H7 (cell line): ENCODE results near the gene TMEM181. TPM values are rescaled to one million over a fixed set of nuclear protein-coding genes. Genes with fewer than 3 reads are reported as not detected.
"Not testable (repeated sequence)": the region's sequence is repeated elsewhere in the genome, so short reads cannot be mapped to it uniquely, and the experiment has no call there.

Source experiments
- DNase-seq: peaks from one replicate; pipeline ENCODE4 v3.0.0; 2012
- H3K27me3 ChIP-seq: 2 replicates; pipeline ENCODE4 v1.6.0; 2011; ENCODE audit warnings: mild to moderate bottlenecking, low read length; ENCODE audit not compliant: control insufficient read depth, insufficient read depth
- H3K36me3 ChIP-seq: replicated peaks from 2 replicates; pipeline ENCODE4 v1.5.1; 2011; ENCODE audit warnings: low read length; ENCODE audit not compliant: control insufficient read depth, insufficient read depth
- H3K4me3 ChIP-seq: 2 replicates; pipeline ENCODE4 v1.5.1; 2011; ENCODE audit warnings: low read depth, mild to moderate bottlenecking, control low read depth, low read length, moderate library complexity; ENCODE audit not compliant: insufficient read depth
- total RNA-seq: library from RNA; depleted of rRNA; stranded (reverse); fragments of >200 nt; shearing (Covaris generic); gene quantifications from 2 replicates; pipeline ENCODE4 v1.2.3, GENCODE V29; 2014

Gene TMEM181
- total RNA-seq, 1 experiment from 2014 or later: 14.5 TPM

GRCh38 chr6:158548418-158549161, 11.3 kb upstream of the TMEM181 start:
- peak; percentile 76 for DNase-seq
- Histone ChIP-seq H3K27me3 (no peaks in the 10 kb centered on the region), H3K36me3 (no peaks in the 10 kb centered on the region), H3K4me3 (no peak overlapping the region)

- DNase-seq: no peak
- H3K4me3 ChIP-seq: no peak overlapping the region
- no peaks in the 10 kb centered on the region for H3K36me3 ChIP-seq
- H3K27me3 ChIP-seq: no peaks in the 10 kb centered on the region
Measured at GRCh38 chr6:158552055-158552795, 7.7 kb upstream of the TMEM181 start.

GRCh38 chr6:158552796-158553138, 7.1 kb upstream of the TMEM181 start:
- H3K4me3 ChIP-seq: no peak overlapping the region
- no peak for DNase-seq
- H3K36me3 ChIP-seq: no peaks in the 10 kb centered on the region
- no peaks in the 10 kb centered on the region for H3K27me3 ChIP-seq

DNA sequence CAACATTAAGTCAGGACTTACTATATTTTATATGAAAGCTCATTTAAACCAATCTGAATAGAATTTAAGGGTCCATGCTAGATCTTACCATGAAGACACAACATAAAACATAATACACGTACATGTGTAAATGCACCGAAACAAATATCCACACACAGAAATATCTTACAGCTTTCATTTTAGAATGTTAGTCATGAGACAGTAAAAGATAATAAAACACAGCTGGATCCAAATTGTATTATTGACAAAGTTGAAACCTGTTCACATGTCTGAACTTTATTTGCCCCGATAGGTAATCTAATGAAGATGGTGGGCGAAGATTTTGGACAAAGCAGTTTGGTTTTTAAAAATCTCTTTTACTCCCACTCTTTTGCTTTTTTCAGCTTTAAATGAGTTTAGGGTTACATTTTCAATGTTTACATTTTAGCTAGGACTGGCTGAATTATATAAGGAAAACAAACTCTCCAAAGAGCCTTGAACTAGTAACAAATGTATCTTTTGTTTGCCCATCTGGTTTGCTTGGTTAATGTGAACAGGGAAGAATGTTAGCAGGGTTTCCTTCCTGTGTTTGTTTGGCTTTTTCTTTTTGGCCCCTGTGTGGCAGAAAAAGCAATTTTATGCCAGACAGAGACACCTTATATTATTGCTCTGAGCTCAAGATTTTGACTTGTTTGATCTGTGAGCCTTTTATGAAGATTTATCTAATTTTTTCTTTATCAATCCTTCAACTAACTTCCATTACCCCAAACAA, 5.1 kb upstream of the TMEM181 start:
- no peaks in the 10 kb centered on the region for H3K36me3 ChIP-seq
- no peak overlapping the region for H3K4me3 ChIP-seq
- DNase-seq: no peak
- H3K27me3 ChIP-seq: no peaks in the 10 kb centered on the region

GRCh38 chr6:158556113-158556512, 3.8 kb upstream of the TMEM181 start:
- no peak for DNase-seq
- Histone ChIP-seq H3K36me3 (no peaks in the 10 kb centered on the region), H3K27me3 (no peaks in the 10 kb centered on the region), H3K4me3 (no peak overlapping the region)

GRCh38 chr6:158557110-158557509, 2.8 kb upstream of the TMEM181 start:
- H3K4me3 ChIP-seq, H3K36me3 ChIP-seq, DNase-seq, H3K27me3 ChIP-seq: not testable (repeated sequence)

GRCh38 chr6:158557927-158558326, 2.0 kb upstream of the TMEM181 start:
- no peaks in the 10 kb centered on the region for H3K36me3 ChIP-seq
- no peak for DNase-seq
- no peaks in the 10 kb centered on the region for H3K27me3 ChIP-seq
- no peak overlapping the region for H3K4me3 ChIP-seq

DNA sequence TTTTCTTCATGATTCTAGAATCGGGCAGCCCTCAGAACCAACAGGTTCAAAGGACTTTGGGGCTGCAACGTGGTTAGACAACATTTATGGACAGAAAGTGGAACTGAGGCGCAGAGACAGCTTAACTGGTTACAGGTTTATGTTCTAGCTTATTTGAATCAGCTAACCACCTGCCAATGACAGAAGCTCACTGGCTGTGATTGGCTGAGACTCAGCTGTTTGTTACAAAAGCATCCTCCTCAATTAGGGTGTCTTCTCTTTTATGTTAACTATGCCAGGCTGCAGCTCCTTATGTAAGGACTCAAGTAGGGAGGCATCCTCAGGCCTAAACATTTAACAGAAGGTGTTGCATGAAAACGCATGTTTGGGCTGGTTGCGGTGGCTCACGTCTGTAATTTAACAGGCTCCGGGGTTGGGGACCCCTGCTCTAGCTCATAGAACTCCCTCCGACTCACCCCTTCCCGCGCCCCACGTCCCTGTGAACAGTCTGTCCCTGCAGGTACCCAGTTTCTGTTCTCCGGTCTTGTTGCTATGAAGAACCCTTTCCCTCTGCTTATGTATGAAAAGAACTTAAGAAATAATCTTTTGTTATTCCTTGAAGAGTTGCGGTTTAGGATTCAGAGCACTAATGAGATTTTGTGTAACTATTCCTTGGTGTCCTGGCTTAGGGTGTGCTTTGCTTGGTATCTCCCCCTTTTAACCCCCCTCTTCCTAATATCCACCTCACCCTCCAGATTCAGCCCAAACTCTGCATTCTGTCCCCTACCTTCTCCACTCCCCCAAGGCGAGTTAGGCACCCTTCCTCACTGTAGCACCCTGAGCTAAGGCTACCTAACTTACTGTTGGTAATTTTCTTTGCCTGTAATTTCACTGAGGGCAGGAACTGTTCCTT, 1.2 kb upstream of the TMEM181 start:
- H3K27me3 ChIP-seq: no peaks in the 10 kb centered on the region
- no peak overlapping the region for H3K4me3 ChIP-seq
- H3K36me3 ChIP-seq: no peaks in the 10 kb centered on the region
- no peak for DNase-seq

GRCh38 chr6:158559338-158559894, 475 bp upstream of the TMEM181 start:
- Histone ChIP-seq H3K4me3 (peak overlapping the region; percentile 74), H3K27me3 (no peaks in the 10 kb centered on the region), H3K36me3 (no peaks in the 10 kb centered on the region)
- no peak for DNase-seq

DNA sequence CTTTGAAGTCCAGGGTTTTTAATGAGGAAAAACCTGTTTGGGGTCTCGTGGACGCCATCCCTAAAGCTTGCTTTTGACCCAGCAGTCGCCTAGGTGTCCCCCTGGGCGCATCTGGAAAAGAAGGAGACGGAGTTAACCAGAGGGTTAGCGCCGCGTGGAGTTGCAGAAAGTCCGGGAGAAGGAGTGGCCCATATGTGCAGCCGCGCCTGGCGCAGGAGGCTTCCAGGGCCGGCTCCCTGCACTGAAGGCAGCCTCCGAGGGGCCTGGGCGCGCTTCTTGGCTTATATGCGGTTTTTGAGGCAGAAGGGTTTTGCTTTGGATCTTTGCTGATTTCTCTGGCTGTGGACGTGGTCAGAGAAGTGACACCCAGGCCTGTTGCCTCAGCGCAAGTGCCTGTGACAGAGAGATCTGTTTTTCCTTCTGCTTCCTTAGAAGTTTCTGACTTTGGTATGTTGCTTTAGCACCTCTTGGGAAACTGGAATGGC, 987 bp downstream of the TMEM181 start:
- H3K36me3 ChIP-seq: no peaks in the 10 kb centered on the region
- H3K4me3 ChIP-seq: peak overlapping the region; percentile 74
- H3K27me3 ChIP-seq: no peaks in the 10 kb centered on the region
- DNase-seq: peak; percentile 62

DNA sequence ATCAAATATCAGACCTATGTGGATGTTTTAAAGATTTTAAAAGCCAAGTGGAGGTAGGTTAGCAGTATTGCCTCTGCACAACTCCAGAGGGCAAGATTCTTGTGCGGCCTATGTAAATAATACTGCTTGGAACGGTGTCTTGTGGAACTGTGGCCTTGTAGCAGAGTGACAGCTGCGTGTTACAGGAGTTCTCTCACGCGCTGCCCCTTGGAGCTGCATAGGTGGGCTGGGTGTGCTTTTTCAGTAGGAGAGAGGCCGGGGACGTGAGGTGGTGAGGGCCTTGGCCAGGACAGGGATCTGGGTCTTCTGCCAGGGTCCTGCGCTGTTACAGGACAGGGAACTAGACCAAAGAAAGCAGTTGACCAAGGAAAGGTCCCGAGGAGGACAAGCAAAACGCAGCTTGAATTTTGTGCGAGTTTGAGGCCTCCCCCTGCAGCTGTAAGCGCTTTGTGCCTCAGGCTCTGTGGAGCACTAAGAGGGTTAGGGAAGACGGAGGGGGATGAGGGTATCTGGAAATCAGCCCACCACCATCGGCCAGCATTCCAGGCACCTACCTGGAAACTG, 1.5 kb downstream of the TMEM181 start:
- no peaks in the 10 kb centered on the region for H3K27me3 ChIP-seq
- no peak overlapping the region for H3K4me3 ChIP-seq
- DNase-seq: no peak
- no peaks in the 10 kb centered on the region for H3K36me3 ChIP-seq

GRCh38 chr6:158561938-158562337, 2.0 kb downstream of the TMEM181 start:
- Histone ChIP-seq H3K36me3 (no peaks in the 10 kb centered on the region), H3K4me3 (no peak overlapping the region), H3K27me3 (no peaks in the 10 kb centered on the region)
- no peak for DNase-seq

GRCh38 chr6:158564243-158565121, 4.6 kb downstream of the TMEM181 start:
- H3K4me3 ChIP-seq: no peak overlapping the region
- no peaks in the 10 kb centered on the region for H3K27me3 ChIP-seq
- no peaks in the 10 kb centered on the region for H3K36me3 ChIP-seq
- no peak for DNase-seq
